ENCODE measurements around the gene TLR10. TPM values are rescaled to one million over a fixed set of nuclear protein-coding genes. Genes with fewer than 3 reads are reported as not detected.

Gene TLR10
- total and polyA plus RNA-seq, 2 experiments from 2014 or later = 0.14 TPM; not detected in 1

DNA sequence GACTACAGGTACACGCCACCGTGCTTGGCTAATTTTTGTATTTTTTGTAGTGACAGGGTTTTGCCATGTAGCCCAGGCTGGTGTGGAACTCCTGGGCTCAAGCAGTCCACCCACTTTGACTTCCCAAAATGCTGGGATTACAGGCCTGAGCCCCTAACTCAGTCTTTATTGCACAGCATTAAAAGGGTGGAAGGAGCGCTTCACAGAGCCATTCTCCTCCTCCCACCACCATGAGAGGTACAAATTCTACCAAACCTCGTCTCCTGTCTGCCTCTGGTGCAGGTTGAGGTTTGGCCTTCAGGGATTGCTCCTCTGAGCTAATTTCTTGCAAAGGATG, 52.3 kb downstream of the TLR10 start:
- no peak for ATAC-seq
- H3K27me3 Mint-ChIP-seq (ENCODE audit: insufficient read depth, low read depth, poor library complexity) = peaks cover 7% of the 10 kb centered on the region
- no peaks in the 10 kb centered on the region for H3K27me3 ChIP-seq (ENCODE audit: insufficient read depth)

More for the DNA sequence above, 52.3 kb downstream of the TLR10 start:
- H3K9me3 Mint-ChIP-seq = peaks cover 19% of the 10 kb centered on the region
- H3K36me3 Mint-ChIP-seq (ENCODE audit: low read depth) = peaks cover 12% of the 10 kb centered on the region
- Histone ChIP-seq H3K4me2 (no peak overlapping the region), H2AFZ (peak overlapping the region; percentile 39; the same call in 1 of the 2 replicates), H3K79me2 (replicated peaks; ENCODE audit: insufficient read depth) (no peaks in the 10 kb centered on the region), H3K4me1 (ENCODE audit: insufficient read depth) (no peaks in the 10 kb centered on the region), H3F3A (replicated peaks; ENCODE audit: low read depth) (no peaks in the 10 kb centered on the region), H3K36me3 (ENCODE audit: insufficient read depth) (no peaks in the 10 kb centered on the region), H3K27ac (ENCODE audit: low read depth) (no peak overlapping the region), H3K9me2 (ENCODE audit: insufficient read depth) (0 out of 2 replicates have a peak, but pooled peaks cover 3% of the 10 kb centered on the region), H3K4me3 (no peak overlapping the region), H4K20me1 (replicated peaks; ENCODE audit: insufficient read depth) (no peaks in the 10 kb centered on the region)
- H3K4me1 Mint-ChIP-seq = peaks cover 12% of the 10 kb centered on the region
- H3K4me3 Mint-ChIP-seq = no peak overlapping the region
- TF ChIP-seq EZH2phosphoT487 (IDR thresholded peaks at IDR 0.05; ENCODE audit: unreplicated experiment) (no peak), ZNF114 (CRISPR knock-in tag; IDR thresholded peaks at IDR 0.05) (no peak), EZH2 (IDR thresholded peaks at IDR 0.05; ENCODE audit: low read depth, unreplicated experiment) (no peak), JUNB (IDR thresholded peaks at IDR 0.05; ENCODE audit: unreplicated experiment) (no peak), CREB1 (CRISPR knock-in tag; IDR thresholded peaks at IDR 0.05; ENCODE audit: low read depth) (no peak)
- TF ChIP-seq, protein P1, sequence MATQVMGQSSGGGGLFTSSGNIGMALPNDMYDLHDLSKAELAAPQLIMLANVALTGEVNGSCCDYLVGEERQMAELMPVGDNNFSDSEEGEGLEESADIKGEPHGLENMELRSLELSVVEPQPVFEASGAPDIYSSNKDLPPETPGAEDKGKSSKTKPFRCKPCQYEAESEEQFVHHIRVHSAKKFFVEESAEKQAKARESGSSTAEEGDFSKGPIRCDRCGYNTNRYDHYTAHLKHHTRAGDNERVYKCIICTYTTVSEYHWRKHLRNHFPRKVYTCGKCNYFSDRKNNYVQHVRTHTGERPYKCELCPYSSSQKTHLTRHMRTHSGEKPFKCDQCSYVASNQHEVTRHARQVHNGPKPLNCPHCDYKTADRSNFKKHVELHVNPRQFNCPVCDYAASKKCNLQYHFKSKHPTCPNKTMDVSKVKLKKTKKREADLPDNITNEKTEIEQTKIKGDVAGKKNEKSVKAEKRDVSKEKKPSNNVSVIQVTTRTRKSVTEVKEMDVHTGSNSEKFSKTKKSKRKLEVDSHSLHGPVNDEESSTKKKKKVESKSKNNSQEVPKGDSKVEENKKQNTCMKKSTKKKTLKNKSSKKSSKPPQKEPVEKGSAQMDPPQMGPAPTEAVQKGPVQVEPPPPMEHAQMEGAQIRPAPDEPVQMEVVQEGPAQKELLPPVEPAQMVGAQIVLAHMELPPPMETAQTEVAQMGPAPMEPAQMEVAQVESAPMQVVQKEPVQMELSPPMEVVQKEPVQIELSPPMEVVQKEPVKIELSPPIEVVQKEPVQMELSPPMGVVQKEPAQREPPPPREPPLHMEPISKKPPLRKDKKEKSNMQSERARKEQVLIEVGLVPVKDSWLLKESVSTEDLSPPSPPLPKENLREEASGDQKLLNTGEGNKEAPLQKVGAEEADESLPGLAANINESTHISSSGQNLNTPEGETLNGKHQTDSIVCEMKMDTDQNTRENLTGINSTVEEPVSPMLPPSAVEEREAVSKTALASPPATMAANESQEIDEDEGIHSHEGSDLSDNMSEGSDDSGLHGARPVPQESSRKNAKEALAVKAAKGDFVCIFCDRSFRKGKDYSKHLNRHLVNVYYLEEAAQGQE (IDR thresholded peaks at IDR 0.05; ENCODE audit: unreplicated experiment) = no peak
- TF ChIP-seq, protein P2, sequence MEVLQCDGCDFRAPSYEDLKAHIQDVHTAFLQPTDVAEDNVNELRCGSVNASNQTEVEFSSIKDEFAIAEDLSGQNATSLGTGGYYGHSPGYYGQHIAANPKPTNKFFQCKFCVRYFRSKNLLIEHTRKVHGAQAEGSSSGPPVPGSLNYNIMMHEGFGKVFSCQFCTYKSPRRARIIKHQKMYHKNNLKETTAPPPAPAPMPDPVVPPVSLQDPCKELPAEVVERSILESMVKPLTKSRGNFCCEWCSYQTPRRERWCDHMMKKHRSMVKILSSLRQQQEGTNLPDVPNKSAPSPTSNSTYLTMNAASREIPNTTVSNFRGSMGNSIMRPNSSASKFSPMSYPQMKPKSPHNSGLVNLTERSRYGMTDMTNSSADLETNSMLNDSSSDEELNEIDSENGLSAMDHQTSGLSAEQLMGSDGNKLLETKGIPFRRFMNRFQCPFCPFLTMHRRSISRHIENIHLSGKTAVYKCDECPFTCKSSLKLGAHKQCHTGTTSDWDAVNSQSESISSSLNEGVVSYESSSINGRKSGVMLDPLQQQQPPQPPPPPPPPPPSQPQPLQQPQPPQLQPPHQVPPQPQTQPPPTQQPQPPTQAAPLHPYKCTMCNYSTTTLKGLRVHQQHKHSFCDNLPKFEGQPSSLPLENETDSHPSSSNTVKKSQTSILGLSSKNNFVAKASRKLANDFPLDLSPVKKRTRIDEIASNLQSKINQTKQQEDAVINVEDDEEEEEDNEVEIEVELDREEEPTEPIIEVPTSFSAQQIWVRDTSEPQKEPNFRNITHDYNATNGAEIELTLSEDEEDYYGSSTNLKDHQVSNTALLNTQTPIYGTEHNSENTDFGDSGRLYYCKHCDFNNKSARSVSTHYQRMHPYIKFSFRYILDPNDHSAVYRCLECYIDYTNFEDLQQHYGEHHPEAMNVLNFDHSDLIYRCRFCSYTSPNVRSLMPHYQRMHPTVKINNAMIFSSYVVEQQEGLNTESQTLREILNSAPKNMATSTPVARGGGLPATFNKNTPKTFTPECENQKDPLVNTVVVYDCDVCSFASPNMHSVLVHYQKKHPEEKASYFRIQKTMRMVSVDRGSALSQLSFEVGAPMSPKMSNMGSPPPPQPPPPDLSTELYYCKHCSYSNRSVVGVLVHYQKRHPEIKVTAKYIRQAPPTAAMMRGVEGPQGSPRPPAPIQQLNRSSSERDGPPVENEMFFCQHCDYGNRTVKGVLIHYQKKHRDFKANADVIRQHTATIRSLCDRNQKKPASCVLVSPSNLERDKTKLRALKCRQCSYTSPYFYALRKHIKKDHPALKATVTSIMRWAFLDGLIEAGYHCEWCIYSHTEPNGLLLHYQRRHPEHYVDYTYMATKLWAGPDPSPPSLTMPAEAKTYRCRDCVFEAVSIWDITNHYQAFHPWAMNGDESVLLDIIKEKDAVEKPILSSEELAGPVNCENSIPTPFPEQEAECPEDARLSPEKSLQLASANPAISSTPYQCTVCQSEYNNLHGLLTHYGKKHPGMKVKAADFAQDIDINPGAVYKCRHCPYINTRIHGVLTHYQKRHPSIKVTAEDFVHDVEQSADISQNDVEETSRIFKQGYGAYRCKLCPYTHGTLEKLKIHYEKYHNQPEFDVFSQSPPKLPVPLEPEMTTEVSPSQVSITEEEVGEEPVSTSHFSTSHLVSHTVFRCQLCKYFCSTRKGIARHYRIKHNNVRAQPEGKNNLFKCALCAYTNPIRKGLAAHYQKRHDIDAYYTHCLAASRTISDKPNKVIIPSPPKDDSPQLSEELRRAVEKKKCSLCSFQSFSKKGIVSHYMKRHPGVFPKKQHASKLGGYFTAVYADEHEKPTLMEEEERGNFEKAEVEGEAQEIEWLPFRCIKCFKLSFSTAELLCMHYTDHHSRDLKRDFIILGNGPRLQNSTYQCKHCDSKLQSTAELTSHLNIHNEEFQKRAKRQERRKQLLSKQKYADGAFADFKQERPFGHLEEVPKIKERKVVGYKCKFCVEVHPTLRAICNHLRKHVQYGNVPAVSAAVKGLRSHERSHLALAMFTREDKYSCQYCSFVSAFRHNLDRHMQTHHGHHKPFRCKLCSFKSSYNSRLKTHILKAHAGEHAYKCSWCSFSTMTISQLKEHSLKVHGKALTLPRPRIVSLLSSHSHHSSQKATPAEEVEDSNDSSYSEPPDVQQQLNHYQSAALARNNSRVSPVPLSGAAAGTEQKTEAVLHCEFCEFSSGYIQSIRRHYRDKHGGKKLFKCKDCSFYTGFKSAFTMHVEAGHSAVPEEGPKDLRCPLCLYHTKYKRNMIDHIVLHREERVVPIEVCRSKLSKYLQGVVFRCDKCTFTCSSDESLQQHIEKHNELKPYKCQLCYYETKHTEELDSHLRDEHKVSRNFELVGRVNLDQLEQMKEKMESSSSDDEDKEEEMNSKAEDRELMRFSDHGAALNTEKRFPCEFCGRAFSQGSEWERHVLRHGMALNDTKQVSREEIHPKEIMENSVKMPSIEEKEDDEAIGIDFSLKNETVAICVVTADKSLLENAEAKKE (CRISPR knock-in tag; IDR thresholded peaks at IDR 0.05) = no peak
- TF ChIP-seq, protein P3, sequence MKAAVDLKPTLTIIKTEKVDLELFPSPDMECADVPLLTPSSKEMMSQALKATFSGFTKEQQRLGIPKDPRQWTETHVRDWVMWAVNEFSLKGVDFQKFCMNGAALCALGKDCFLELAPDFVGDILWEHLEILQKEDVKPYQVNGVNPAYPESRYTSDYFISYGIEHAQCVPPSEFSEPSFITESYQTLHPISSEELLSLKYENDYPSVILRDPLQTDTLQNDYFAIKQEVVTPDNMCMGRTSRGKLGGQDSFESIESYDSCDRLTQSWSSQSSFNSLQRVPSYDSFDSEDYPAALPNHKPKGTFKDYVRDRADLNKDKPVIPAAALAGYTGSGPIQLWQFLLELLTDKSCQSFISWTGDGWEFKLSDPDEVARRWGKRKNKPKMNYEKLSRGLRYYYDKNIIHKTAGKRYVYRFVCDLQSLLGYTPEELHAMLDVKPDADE (IDR thresholded peaks at IDR 0.05) = no peak
- TF ChIP-seq, protein P4, sequence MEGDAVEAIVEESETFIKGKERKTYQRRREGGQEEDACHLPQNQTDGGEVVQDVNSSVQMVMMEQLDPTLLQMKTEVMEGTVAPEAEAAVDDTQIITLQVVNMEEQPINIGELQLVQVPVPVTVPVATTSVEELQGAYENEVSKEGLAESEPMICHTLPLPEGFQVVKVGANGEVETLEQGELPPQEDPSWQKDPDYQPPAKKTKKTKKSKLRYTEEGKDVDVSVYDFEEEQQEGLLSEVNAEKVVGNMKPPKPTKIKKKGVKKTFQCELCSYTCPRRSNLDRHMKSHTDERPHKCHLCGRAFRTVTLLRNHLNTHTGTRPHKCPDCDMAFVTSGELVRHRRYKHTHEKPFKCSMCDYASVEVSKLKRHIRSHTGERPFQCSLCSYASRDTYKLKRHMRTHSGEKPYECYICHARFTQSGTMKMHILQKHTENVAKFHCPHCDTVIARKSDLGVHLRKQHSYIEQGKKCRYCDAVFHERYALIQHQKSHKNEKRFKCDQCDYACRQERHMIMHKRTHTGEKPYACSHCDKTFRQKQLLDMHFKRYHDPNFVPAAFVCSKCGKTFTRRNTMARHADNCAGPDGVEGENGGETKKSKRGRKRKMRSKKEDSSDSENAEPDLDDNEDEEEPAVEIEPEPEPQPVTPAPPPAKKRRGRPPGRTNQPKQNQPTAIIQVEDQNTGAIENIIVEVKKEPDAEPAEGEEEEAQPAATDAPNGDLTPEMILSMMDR (conservative IDR thresholded peaks at IDR 0.05; ENCODE audit: low read depth in 2 of 2) = no peak
- H3K27ac Mint-ChIP-seq = no peak overlapping the region
- DNase-seq (ENCODE audit: low spot score) = no peak
